GM23338 (cell line): Measurements from ENCODE around the gene G6PD. TPM values are rescaled to one million over a fixed set of nuclear protein-coding genes. Genes with fewer than 3 reads are reported as not detected.

Source experiments
- ATAC-seq: fragments of 200-7000 bp; cut with Tn5 transposase; 3 replicates; pipeline ENCODE4 v1.9.1; 2020
- DNase-seq: peaks from one replicate; pipeline ENCODE4 v3.0.0-alpha.2; 2015; ENCODE audit warnings: low spot score
- H2AFZ ChIP-seq: fragments of 200-600 bp; sonication (generic); 2 replicates; pipeline ENCODE4 v1.8.0; 2016; ENCODE audit warnings: antibody characterized with exemption, mild to moderate bottlenecking, moderate library complexity
- H3F3A ChIP-seq: fragments of 200-600 bp; sonication (generic); replicated peaks from 2 replicates; pipeline ENCODE4 v1.8.0; 2017; ENCODE audit warnings: antibody characterized with exemption, mixed run types, low read depth
- H3K27ac ChIP-seq: fragments of 200-600 bp; sonication (generic); 2 replicates; pipeline ENCODE4 v1.6.1; 2016; ENCODE audit warnings: low read depth
- H3K27me3 ChIP-seq: fragments of 200-600 bp; sonication (generic); 2 replicates; pipeline ENCODE4 v1.8.0; 2016; ENCODE audit warnings: mild to moderate bottlenecking, mixed run types, moderate library complexity; ENCODE audit not compliant: insufficient read depth
- H3K36me3 ChIP-seq: fragments of 200-600 bp; sonication (generic); 2 replicates; pipeline ENCODE4 v1.8.0; 2016; ENCODE audit warnings: mild to moderate bottlenecking; ENCODE audit not compliant: insufficient read depth
- H3K4me1 ChIP-seq: fragments of 200-600 bp; sonication (generic); 2 replicates; pipeline ENCODE4 v1.8.0; 2016; ENCODE audit warnings: mild to moderate bottlenecking, moderate library complexity; ENCODE audit not compliant: insufficient read depth
- H3K4me2 ChIP-seq: fragments of 200-600 bp; sonication (generic); 2 replicates; pipeline ENCODE4 v1.7.1; 2017; ENCODE audit warnings: mixed run types
- H3K4me3 ChIP-seq: fragments of 200-600 bp; sonication (generic); 2 replicates; pipeline ENCODE4 v1.6.1; 2016; ENCODE audit warnings: mixed run types
- H3K79me2 ChIP-seq: fragments of 200-600 bp; sonication (generic); replicated peaks from 2 replicates; pipeline ENCODE4 v1.8.0; 2017; ENCODE audit warnings: mild to moderate bottlenecking; ENCODE audit not compliant: insufficient read depth
- H3K9me2 ChIP-seq: fragments of 200-600 bp; sonication (generic); 2 replicates; pipeline ENCODE4 v1.8.0; 2017; ENCODE audit not compliant: insufficient read depth
- H4K20me1 ChIP-seq: fragments of 200-600 bp; sonication (generic); replicated peaks from 2 replicates; pipeline ENCODE4 v1.8.0; 2017; ENCODE audit warnings: mild to moderate bottlenecking; ENCODE audit not compliant: insufficient read depth
- H3K27ac Mint-ChIP-seq: 2 replicates; pipeline ENCODE4 v1.8.0; 2020; ENCODE audit warnings: inconsistent platforms, mild to moderate bottlenecking, moderate library complexity, mixed read lengths
- H3K27me3 Mint-ChIP-seq: 3 replicates; pipeline ENCODE4 v1.8.0; 2022; ENCODE audit warnings: low read depth, mild to moderate bottlenecking, moderate library complexity, mixed read lengths, inconsistent platforms; ENCODE audit not compliant: insufficient read depth, poor library complexity
- H3K36me3 Mint-ChIP-seq: 3 replicates; pipeline ENCODE4 v1.8.0; 2021; ENCODE audit warnings: low read depth, mild to moderate bottlenecking, inconsistent platforms, moderate library complexity, mixed read lengths
- H3K4me1 Mint-ChIP-seq: 3 replicates; pipeline ENCODE4 v1.8.0; 2020; ENCODE audit warnings: mild to moderate bottlenecking, inconsistent platforms, mixed read lengths
- H3K4me3 Mint-ChIP-seq: 3 replicates; pipeline ENCODE4 v1.8.0; 2021; ENCODE audit warnings: moderate library complexity, mild to moderate bottlenecking, inconsistent platforms, mixed read lengths
- H3K9me3 Mint-ChIP-seq: 3 replicates; pipeline ENCODE4 v1.8.0; 2020; ENCODE audit warnings: moderate library complexity, mild to moderate bottlenecking, inconsistent platforms, mixed read lengths
- CREB1 ChIP-seq: fragments of 250-450 bp; sonication (Bioruptor Pico); IDR thresholded peaks from 2 replicates; pipeline ENCODE4 v1.5.0; 2020; ENCODE audit warnings: low read depth, mild to moderate bottlenecking, moderate library complexity
- ETS1 ChIP-seq: IDR thresholded peaks from 2 replicates; pipeline ENCODE4 v1.6.1; 2016; ENCODE audit warnings: antibody characterized with exemption
- EZH2 ChIP-seq: fragments of 200-600 bp; sonication (generic); IDR thresholded peaks from one replicate; pipeline ENCODE4 v1.8.0; 2017; ENCODE audit warnings: antibody characterized with exemption, mild to moderate bottlenecking, low read depth; ENCODE audit not compliant: unreplicated experiment
- EZH2phosphoT487 ChIP-seq: fragments of 200-600 bp; sonication (generic); IDR thresholded peaks from one replicate; pipeline ENCODE4 v1.8.1; 2018; ENCODE audit warnings: antibody characterized with exemption; ENCODE audit not compliant: unreplicated experiment
- JUNB ChIP-seq: IDR thresholded peaks from one replicate; pipeline ENCODE4 v1.6.1; 2016; ENCODE audit warnings: antibody characterized with exemption; ENCODE audit not compliant: unreplicated experiment
- NANOG ChIP-seq: IDR thresholded peaks from 2 replicates; pipeline ENCODE4 v1.6.1; 2016; ENCODE audit warnings: antibody characterized with exemption, borderline replicate concordance
- POLR2AphosphoS5 ChIP-seq: IDR thresholded peaks from 2 replicates; pipeline ENCODE4 v1.6.1; 2016; ENCODE audit warnings: antibody characterized with exemption, low read depth
- REST ChIP-seq: IDR thresholded peaks from one replicate; pipeline ENCODE4 v1.6.1; 2018; ENCODE audit warnings: antibody characterized with exemption; ENCODE audit not compliant: unreplicated experiment
- STAT1 ChIP-seq: IDR thresholded peaks from one replicate; pipeline ENCODE4 v1.6.1; 2016; ENCODE audit warnings: antibody characterized with exemption; ENCODE audit not compliant: unreplicated experiment
- ZNF114 ChIP-seq: fragments of 250-450 bp; sonication (Bioruptor Pico); IDR thresholded peaks from 2 replicates; pipeline ENCODE4 v1.5.0; 2020; ENCODE audit warnings: mild to moderate bottlenecking, moderate library complexity
- ZNF331 ChIP-seq: fragments of 250-450 bp; sonication (Bioruptor Pico); IDR thresholded peaks from 2 replicates; pipeline ENCODE4 v1.5.0; 2020; ENCODE audit warnings: low read depth, mild to moderate bottlenecking, moderate library complexity
- polyA plus RNA-seq: library from polyadenylated mRNA; unstranded; fragments of >200 nt; fragmentation: Nextera tagmentation; extraction: Ambion mirVana; gene quantifications from 2 replicates; pipeline ENCODE4 v1.2.1, GENCODE V29; 2016
- total RNA-seq: library from RNA; depleted of rRNA; stranded (reverse); fragments of >200 nt; shearing (Covaris generic); gene quantifications from 2 replicates; pipeline ENCODE4 v1.2.3, GENCODE V29; 2014
- TF ChIP-seq, protein P1 (sequence below), 2 experiments: fragments of 200-600 bp in 1 of 2; sonication (generic) in 1 of 2; conservative IDR thresholded peaks; 2 replicates each; pipeline versions ENCODE4 v1.5.1 to v1.6.1; 2016 to 2017; ENCODE audit warnings: antibody characterized with exemption in 2 of 2, low read depth in 2 of 2, mild to moderate bottlenecking in 2 of 2, moderate library complexity in 1 of 2
- TF ChIP-seq, protein P2 (sequence below): fragments of 250-450 bp; sonication (Bioruptor Pico); IDR thresholded peaks from 2 replicates; pipeline ENCODE4 v1.5.0; 2020; ENCODE audit warnings: mild to moderate bottlenecking, moderate library complexity

Gene G6PD
- total and polyA plus RNA-seq, 2 experiments from 2014 or later, result 14.4 to 66.7 TPM

DNA sequence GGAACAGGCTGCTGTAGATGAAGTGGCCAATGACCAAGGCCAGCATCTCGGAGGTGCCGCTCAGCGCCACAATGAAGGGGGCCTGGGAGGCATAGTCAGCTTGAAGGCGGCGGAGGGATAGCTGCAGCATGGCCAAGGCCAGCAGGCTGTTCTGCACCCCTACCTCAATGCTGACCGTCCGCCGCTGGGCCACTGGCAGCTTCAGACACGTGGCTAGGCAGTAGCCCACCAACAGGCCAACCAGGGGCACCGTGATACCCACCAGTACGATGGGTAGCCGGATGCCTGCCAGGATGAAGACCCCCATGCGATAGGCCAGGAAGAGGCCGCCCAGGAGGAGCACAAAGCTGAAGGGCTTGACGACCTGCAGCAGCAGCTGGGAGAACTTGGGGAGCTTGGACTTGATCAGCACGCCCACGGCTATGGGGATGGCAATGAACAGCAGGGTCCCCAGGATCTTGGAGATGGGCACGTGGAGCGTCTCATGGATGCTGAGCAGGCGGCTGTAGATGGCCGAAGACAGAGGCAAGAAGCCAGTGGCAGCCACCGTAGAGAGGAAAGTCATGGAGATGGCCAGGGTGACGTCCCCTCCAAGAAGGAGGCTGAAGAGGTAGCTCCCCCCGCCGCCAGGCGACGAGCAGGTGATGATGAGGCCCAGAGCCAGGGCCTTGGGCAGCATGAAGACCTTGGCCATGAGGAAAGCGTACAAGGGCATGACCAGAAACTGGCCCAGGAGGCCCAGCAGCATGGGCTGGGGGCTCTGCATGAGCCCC, 58.9 kb downstream of the G6PD start:
- Histone ChIP-seq H3F3A (no peaks in the 10 kb centered on the region), H3K4me3 (no peak overlapping the region), H3K27ac (no peak overlapping the region), H3K36me3 (no peaks in the 10 kb centered on the region), H3K27me3 (no peaks in the 10 kb centered on the region), H4K20me1 (no peaks in the 10 kb centered on the region; the same call in 1 of the 2 replicates), H3K4me2 (no peak overlapping the region; the same call in 1 of the 2 replicates), H3K9me2 (no peaks in the 10 kb centered on the region), H3K79me2 (no peaks in the 10 kb centered on the region), H3K4me1 (no peaks in the 10 kb centered on the region), H2AFZ (no peak overlapping the region)
- Mint-ChIP-seq H3K9me3 (no peaks in the 10 kb centered on the region), H3K27ac (no peak overlapping the region), H3K27me3 (peaks cover 17% of the 10 kb centered on the region), H3K4me3 (peak overlapping the region; percentile 71), H3K36me3 (peaks cover 5% of the 10 kb centered on the region; the same call in 2 of the 3 replicates), H3K4me1 (peaks cover 10% of the 10 kb centered on the region; the same call in 2 of the 3 replicates)
- DNase-seq, result no peak
- TF ChIP-seq NANOG (no peak), CREB1 (no peak), STAT1 (no peak), ZNF114 (CRISPR knock-in tag) (no peak), POLR2AphosphoS5 (no peak), EZH2 (no peak), ZNF331 (CRISPR knock-in tag) (no peak), ETS1 (no peak), EZH2phosphoT487 (no peak), JUNB (no peak), REST (no peak)
- TF ChIP-seq, protein P1, sequence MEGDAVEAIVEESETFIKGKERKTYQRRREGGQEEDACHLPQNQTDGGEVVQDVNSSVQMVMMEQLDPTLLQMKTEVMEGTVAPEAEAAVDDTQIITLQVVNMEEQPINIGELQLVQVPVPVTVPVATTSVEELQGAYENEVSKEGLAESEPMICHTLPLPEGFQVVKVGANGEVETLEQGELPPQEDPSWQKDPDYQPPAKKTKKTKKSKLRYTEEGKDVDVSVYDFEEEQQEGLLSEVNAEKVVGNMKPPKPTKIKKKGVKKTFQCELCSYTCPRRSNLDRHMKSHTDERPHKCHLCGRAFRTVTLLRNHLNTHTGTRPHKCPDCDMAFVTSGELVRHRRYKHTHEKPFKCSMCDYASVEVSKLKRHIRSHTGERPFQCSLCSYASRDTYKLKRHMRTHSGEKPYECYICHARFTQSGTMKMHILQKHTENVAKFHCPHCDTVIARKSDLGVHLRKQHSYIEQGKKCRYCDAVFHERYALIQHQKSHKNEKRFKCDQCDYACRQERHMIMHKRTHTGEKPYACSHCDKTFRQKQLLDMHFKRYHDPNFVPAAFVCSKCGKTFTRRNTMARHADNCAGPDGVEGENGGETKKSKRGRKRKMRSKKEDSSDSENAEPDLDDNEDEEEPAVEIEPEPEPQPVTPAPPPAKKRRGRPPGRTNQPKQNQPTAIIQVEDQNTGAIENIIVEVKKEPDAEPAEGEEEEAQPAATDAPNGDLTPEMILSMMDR (conservative IDR thresholded peaks at IDR 0.05; ENCODE audit: low read depth in 2 of 2), result no peak
- TF ChIP-seq, protein P2, sequence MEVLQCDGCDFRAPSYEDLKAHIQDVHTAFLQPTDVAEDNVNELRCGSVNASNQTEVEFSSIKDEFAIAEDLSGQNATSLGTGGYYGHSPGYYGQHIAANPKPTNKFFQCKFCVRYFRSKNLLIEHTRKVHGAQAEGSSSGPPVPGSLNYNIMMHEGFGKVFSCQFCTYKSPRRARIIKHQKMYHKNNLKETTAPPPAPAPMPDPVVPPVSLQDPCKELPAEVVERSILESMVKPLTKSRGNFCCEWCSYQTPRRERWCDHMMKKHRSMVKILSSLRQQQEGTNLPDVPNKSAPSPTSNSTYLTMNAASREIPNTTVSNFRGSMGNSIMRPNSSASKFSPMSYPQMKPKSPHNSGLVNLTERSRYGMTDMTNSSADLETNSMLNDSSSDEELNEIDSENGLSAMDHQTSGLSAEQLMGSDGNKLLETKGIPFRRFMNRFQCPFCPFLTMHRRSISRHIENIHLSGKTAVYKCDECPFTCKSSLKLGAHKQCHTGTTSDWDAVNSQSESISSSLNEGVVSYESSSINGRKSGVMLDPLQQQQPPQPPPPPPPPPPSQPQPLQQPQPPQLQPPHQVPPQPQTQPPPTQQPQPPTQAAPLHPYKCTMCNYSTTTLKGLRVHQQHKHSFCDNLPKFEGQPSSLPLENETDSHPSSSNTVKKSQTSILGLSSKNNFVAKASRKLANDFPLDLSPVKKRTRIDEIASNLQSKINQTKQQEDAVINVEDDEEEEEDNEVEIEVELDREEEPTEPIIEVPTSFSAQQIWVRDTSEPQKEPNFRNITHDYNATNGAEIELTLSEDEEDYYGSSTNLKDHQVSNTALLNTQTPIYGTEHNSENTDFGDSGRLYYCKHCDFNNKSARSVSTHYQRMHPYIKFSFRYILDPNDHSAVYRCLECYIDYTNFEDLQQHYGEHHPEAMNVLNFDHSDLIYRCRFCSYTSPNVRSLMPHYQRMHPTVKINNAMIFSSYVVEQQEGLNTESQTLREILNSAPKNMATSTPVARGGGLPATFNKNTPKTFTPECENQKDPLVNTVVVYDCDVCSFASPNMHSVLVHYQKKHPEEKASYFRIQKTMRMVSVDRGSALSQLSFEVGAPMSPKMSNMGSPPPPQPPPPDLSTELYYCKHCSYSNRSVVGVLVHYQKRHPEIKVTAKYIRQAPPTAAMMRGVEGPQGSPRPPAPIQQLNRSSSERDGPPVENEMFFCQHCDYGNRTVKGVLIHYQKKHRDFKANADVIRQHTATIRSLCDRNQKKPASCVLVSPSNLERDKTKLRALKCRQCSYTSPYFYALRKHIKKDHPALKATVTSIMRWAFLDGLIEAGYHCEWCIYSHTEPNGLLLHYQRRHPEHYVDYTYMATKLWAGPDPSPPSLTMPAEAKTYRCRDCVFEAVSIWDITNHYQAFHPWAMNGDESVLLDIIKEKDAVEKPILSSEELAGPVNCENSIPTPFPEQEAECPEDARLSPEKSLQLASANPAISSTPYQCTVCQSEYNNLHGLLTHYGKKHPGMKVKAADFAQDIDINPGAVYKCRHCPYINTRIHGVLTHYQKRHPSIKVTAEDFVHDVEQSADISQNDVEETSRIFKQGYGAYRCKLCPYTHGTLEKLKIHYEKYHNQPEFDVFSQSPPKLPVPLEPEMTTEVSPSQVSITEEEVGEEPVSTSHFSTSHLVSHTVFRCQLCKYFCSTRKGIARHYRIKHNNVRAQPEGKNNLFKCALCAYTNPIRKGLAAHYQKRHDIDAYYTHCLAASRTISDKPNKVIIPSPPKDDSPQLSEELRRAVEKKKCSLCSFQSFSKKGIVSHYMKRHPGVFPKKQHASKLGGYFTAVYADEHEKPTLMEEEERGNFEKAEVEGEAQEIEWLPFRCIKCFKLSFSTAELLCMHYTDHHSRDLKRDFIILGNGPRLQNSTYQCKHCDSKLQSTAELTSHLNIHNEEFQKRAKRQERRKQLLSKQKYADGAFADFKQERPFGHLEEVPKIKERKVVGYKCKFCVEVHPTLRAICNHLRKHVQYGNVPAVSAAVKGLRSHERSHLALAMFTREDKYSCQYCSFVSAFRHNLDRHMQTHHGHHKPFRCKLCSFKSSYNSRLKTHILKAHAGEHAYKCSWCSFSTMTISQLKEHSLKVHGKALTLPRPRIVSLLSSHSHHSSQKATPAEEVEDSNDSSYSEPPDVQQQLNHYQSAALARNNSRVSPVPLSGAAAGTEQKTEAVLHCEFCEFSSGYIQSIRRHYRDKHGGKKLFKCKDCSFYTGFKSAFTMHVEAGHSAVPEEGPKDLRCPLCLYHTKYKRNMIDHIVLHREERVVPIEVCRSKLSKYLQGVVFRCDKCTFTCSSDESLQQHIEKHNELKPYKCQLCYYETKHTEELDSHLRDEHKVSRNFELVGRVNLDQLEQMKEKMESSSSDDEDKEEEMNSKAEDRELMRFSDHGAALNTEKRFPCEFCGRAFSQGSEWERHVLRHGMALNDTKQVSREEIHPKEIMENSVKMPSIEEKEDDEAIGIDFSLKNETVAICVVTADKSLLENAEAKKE, result no peak
- ATAC-seq, result no peak
